DMS53 treated with DMSO at 0.1 percent for 48 hours (cell line): Measurements from ENCODE around the gene ARMC9.
"Not testable (repeated sequence)": the region's sequence is repeated elsewhere in the genome, so short reads cannot be mapped to it uniquely, and the experiment has no call there.

ENCODE experiments used
- DNase-seq: peaks from one replicate; lab custom pipeline; 2025; ENCODE audit not compliant: unreplicated experiment; lab: John Stamatoyannopoulos, UW

ARMC9 gene

DNA sequence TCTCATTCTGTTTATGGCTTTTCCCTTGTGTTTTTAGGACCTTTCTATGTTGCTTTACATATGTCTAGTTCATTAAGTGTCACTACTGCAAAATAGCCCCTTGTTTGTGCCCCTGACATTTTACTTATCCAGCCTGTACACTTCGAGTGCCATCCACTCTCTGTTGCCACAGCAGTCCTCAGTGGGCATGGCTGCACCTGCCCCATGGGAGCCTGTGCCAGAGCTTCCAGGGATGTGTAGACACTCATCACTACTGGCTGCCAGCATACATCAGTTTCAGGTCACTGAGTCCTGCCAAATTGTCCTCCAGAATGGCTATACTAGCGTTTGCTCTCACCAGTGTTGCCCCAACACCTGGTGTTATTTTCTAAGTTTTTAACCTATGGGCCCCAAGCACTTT is 80.4 kb downstream of the ARMC9 start:
- DNase-seq: no peak

DNA sequence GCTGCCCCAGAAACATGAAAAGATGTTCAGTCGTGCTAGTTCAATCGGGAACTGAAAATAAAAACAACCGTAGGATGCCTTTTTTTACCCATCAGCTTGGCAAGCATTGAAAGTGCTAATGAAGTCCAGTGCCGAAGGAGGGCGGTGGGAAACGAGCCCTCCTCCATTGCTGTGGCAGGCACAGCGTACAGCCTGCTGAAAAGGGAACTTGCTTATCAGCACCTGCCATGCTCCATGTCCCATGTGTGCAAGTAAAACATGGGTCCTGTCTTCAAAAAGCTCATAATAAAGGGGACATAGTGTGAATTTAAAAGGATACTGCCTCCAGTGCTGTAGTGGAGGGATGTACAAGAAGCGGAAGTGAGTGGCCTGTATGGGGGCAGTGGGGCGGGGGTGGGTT is 82.4 kb downstream of the ARMC9 start:
- DNase-seq: no peak

DNA sequence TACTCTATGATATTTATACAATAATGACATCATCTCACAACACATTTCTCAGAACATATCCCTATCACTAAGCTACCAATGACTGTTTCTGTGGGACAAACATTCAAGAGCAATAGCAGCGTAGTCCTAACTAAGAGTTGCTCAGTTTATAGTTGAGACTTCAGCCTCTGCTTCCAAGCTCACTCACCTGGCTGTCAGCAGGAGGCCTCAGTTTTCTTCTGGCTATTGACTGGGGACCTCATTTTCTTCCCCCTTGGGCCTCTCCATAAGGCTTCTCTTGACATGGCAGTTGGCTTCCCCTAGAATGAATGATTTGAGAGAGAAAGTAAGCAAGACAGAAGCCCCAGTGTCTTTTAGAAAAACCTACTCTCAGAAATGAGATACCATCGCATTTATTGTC is 85.9 kb downstream of the ARMC9 start:
- no peak for DNase-seq

DNA sequence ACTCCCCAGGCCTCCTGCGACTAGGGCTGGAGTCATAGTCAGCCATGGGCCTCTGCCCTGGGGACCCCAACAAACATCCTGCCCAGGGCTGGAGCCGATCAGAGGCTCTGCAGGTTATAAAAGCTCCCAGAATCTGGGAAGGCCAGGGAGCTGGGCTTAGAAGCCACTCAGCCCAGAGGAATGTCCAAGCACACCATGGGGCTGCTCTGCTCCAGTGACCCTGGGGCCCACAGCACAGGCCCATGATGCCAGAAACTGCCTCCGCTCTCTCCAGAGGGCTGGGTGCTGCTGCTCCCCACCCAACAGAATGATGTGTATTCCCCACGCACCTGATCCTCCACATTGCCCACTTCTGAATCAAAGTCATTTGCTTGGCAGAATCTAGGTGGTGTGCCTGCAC is 88.5 kb downstream of the ARMC9 start:
- DNase-seq: no peak

DNA sequence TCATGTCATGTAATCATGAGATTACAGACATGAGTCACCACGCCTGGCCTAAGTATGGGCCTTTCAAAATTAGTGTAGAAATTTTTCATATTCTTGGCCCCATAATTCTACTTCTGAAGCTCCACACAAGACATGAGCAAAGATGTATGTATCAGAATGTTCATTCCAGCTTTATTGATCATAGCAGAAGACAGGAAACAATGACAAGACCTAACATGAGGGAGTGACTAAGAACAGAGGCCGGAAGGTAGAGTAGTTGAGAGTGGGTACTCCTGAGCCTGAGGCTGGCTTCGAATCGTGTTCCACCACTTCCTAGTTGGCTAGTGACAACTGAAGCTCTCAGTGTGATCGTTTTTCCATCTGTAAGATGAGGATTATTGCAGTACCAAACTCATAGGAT is 89.3 kb downstream of the ARMC9 start:
- no peak for DNase-seq

DNA sequence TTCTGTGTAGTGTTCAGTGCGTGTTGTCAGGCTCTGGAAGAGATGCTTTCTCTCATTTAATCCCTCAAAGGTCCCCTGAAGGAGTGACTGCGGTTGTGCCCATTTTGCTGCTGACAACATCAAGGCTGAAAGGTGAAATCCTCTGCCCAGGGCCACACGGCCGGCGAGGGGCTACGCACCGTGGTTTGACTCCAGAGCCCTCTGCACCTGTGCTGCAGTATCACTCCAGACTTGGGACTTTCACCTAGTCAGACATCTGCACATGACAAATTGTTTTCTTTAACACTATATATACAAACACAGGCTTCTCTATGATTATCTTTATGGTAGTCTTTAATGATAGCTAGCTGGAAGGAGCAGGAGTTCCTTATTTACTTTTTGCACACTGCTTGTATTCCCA is 90.2 kb downstream of the ARMC9 start:
- no peak for DNase-seq

DNA sequence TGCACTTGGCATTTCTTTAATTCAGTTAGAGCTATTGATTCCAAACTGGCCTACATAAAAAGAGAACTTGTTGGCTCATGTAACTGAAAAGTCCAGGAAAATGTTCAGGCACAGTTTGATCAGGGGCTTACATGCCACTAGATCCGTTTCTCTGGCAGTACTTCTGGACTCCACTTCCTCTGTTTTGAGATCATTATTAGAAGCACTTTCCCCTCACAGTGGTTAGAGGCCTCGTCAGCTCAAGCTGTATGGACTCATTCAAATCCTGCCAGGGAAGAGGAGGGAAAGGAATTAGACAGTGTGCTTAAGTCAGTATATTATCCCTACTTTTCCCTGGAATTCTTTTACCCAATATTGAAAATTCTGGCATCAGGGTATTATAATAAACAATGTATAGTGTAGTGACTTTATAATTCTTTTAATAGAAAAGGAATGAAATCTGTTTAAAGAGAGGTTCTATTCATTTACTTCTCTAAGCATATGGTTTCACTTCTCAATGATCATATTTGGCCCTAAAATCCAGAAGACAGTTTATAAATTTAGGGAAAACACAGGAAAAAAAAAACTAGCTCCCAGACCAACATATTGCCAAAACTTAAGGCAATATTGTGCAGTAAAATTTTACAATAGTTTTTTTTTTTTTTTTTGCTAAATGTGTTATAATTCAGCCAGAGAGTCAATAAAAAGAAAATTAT is 92.0 kb downstream of the ARMC9 start:
- no peak for DNase-seq

DNA sequence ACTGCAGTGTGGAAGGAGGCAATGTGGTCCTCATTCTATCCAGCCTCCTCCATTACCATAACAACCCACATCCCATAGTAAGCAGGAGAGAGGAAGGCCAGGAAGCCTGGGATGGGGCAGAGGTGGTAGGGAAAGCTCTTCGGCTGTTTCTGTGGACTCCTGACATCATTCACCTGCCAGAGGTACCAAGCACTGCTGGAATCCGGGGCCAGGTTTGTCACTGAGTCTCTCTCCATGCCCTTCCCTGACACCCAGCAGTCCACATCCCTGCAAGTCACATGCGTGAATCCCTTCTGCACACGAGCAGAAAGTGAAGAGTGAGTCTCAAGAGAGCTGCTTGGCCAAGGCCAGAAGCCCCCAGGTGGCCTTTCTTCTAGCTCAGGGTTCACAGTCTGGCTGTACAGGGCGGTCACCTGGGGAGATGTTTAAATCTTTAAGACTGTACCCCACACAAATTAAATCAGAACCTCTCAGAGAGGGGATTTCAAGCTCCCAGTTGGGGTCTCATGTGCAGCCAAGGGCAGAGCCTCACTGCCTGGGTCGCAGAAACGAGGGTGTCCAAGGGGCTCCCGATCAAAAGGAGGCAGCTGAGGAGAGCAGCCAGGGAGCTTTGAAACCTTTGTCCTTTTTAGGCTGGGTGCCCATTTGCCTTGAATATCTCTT is 94.2 kb downstream of the ARMC9 start:
- DNase-seq: no peak

DNA sequence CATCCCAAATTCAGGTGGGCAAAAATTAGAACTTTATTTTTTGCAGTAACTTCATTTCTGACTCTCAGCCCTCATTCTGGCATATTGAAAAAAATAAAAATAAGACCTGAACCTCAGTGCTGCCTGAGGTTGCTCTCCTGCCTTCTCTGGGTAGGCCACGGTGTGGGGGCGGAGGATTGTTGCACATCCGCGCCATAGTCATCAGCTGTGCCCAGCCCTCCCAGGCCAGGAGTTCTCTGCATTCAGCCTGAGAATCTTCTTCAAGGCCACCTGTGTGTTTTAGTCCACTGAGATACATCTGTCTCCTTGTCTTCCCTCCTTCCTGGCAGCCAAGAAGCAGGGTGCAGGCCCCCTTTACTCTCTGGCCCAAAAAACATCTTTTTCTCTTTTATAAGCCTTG is 94.7 kb downstream of the ARMC9 start:
- DNase-seq: no peak

DNA sequence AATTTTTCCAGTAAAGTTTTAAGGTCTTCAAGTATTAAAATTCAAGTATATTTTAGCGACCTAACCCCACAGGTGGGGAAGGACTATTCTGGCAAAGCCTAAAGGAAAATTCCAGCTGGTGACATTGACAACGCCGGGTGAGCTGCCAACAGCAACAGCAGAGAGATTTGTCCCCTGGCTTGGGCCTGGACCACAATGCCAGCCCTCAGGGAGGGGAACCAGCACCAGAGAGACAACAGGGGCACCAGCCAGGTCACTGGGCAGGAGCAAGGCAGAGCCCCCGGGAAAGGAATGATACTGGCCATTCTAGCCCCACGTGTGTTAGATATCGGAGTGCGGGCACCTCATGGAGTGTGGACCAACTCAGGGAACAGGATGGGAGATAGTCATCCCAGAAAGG is 95.7 kb downstream of the ARMC9 start:
- no peak for DNase-seq

DNA sequence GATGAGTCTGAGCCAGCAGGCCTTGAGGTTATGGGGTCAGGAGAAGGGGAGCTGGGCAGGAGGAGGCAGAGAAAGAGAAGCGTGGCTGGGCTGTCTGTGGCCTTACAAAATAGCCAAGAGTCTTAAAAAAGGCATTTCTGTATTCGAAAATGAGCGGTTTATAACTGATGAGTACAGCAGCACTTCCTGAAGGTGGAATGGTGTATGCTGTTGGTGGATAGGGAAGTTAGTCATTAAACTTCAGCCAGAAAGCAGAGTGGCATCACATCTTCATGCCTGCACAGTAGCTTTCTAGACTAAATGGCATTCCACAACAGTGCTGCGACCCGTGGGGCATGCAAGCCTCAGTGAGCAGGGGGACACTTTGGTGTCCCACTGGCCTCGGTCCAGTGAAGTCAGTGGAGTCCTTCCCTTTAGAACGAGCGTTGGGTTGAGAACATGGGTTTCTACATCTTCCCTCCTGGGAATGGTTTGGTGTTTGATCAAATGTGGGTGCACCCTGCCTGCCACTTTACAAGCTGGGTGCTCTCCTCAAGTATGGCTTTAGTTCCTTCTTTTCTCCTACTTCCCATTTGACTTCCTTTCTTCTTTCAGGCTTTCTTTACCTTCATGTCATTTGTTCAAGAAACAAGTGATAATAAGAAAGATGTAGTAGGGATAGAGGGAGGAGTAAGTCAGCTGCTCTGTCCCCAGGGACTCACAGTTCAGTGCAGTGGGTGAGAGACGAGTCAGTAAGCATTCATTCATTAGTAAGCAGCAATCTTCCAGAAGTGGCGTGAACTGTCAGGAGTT is 96.3 kb downstream of the ARMC9 start:
- no peak for DNase-seq

DNA sequence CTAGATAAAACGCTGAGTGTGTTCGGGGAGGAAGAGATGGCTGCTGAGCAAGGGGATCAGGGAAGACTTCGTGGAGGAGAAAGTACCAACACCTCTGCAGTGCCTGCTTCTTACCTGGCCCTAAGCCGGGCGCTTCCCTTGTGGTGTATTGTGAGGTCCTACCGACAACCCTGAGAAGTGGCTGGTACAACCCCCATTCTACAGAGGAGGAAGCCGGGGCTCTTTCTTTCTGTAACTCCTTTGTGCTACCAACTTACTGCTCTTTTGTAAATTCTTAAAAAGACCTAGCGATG is 96.9 kb downstream of the ARMC9 start:
- no peak for DNase-seq

DNA sequence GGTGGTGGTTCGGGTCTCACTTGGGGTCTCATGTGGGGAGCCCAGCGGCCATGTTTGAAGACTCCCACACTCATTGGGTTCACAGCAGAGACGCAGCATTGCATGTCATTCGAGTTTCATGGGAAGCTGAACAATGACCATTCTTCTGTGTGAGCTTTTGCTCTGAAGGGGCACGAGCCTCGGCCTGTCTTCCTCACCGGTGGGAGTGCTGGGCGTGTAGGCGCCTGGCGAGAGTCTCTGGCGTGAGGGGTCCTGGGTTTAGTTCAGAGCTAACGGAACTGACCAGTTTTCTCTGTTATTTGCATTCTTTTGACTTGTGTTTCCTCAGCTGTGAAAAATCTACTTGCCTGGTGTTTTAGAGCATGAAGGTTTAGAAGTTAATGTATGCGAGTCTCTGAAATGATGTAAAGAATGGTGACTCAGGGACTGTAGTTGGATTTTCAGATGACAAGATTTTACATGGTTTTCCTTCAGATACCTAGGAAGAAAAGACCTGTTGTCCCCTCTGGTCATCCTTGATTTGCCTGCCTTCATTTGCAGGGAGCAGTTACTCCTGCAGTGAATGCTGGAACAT is 98.1 kb downstream of the ARMC9 start:
- no peak for DNase-seq

DNA sequence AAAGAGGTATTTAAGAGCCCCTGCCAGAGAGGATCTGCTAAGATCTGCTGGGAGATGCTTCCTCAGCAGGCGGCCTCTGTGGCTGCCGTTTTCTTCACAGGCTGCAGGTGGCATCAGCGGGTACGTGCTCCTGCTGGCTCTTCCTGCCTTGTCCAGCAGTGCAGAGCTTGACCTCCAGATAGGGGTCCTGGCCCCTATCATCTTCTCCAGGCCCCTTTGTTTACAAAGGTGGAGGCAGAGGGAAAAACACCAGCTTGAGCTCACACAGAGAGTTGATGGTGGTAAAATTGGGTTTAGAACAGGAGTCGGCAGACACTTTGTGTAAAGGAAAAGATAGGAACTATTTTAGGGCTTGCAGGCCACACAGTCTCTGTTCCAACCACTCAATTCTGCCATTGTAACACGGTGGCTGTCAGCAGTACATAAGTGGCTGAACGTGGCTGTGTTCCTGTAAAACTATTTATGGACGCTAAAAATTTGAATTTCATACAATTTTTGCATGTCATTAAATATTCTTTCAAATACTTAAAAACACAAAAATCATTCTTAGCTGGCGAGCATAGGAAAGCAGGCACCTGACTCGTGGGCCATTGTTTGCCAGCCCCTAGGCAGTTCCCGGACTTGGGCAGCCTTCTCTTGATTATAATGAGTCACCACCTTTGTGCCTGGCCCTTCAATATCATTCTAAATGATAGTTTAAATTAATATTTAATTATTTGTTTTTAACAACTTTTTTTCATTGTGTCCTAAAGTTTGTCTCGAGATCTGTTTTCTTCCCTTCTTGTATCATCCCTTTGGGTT is 98.9 kb downstream of the ARMC9 start:
- DNase-seq: peak; percentile 19

DNA sequence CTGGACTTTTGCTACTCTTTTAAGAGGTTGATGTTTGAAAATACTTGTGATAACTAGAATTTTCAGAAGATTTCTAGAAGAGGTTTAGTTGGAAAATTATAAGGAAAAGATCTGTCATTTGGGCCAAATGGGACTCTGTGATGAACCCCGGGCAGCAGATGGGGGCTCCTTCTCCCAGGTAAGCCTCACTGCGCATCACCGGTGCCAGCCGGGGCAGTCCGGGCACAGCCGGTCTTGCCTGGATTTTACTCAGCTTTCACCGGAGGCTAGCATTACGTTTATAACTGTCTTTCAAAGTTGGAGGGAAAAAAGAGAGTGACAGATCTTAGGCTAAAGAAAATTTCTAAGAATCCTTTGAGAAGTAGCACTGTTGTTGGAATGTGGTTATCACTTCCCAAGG is 99.7 kb downstream of the ARMC9 start:
- DNase-seq: no peak

DNA sequence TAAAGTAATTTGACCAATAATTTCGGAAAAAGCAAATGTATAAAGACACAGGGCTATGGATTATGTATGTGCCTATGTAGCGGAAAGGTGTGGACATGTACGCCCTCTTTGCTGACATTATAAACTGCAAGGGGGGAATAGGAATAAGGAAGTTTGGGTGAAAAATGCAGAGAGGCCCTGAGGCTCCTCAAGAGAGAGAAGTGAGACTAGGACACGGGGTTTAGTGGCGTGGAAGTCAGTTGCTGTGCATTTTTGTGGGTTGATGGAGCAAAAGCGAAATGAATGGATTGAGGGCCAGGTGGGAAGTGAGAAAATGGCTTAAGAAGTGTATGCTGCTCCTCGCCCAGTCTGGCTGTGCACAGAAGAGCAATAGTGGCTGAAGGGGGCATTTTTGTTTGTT is 100.8 kb downstream of the ARMC9 start:
- DNase-seq: no peak

DNA sequence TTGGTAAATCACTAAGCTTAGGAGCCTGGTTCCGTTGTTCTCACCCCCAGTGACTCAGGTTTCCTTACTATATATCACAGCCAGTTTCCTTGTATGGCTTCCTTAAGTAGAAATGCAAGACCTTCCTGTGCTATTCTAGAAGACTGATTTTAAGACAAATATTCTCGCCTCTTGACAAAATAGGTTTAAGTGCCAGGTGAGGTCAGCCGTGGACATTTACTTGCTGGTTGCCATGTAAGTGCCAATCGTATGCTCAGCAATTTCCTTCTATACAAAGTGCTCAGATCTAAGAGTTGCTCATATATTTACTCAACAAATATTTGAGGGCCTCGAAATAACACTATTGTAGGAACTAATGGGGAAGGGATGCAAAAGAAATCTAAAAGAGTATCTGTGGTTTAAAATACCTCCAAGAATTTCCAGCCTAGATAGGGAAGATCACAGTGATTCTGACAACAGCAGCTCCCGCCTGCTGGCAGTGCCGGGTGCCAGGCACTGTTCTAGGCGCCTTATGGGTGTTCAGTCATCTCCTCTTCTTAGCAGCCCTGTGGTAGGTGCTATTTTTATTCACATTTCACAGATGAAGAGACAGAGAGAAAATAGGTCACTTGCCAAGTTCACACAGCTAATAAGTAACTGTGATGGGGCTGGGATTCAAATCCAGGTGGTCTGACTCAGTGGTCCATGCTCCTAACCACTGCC is 101.7 kb downstream of the ARMC9 start:
- peak; percentile 6 for DNase-seq

DNA sequence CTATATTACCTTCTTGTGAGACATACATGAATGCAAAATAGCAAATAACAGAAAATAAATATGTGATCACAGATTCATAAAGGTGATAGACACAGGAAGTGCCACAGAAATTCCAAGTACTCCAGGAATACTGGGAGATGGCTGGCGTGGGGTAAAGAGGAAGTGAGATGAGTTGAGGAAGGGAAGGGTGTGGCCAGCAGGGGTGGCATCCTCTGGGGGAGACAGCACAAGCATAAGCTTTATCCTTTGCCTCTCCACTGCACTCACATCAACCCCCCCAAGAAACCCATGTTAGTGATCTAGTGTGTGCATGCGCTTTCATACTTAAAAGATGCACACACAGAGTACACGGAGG is 102.3 kb downstream of the ARMC9 start:
- no peak for DNase-seq

DNA sequence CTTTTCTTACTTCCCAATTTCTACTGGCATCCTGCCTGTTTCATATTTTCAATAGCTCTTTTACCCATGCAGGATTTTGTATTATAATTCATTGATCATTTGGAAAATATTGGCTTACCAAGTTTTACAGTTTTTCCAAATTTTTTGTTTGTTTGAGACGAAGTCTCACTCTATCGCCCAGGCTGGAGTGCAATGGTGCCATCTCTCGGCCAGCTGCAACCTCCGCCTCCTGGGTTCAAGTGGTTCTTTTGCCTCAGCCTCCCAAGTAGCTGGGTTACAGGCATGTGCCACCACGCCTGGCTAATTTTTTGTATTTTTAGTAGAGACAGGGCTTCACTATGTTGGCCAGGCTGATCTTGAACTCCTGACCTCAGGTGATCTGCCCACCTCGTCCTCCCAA is 105.8 kb downstream of the ARMC9 start:
- not testable (repeated sequence) for DNase-seq

DNA sequence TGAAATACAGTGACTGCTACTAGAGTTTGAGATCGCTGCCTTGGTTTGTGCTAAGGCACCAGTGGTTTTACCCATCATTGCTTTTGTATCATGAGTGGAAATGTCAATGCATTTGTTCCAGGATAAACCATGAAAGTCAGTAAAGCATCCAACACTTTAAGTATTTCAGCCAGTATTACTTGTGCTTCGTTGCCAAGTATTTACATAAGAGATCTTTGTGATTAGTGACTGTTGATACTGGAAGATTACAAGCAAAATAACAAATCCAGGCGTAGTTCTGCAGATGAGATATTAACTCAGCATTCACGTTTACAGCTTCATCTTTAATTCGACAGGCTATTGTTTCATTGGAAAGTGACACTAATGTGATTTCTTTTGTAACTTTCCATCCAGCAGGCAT is 106.8 kb downstream of the ARMC9 start:
- no peak for DNase-seq
